T-helper 1 cell treated with Interleukin-12 subunit alpha and Interleukin-12 subunit beta and Interleukin-4 antibody, amounts not matched to agents 30 μg/mL and 1 μg/mL, for 36 hours (primary cell): ENCODE data around the gene SLC16A5.

Source experiments
- H3K27ac Mint-ChIP-seq: one replicate; pipeline ENCODE4 v1.8.0; 2021; ENCODE audit warnings: mild to moderate bottlenecking, mixed read lengths
- H3K27me3 Mint-ChIP-seq: one replicate; pipeline ENCODE4 v1.8.0; 2021; ENCODE audit warnings: low read depth, mixed read lengths
- H3K36me3 Mint-ChIP-seq: one replicate; pipeline ENCODE4 v1.8.0; 2021; ENCODE audit warnings: low read depth, mixed read lengths
- H3K4me1 Mint-ChIP-seq: one replicate; pipeline ENCODE4 v1.8.0; 2021; ENCODE audit warnings: low read depth, mixed read lengths
- H3K4me3 Mint-ChIP-seq: one replicate; pipeline ENCODE4 v1.8.0; 2021; ENCODE audit warnings: mild to moderate bottlenecking, moderate library complexity, mixed read lengths
- H3K9me3 Mint-ChIP-seq: one replicate; pipeline ENCODE4 v1.8.0; 2021; ENCODE audit warnings: mixed read lengths

The SLC16A5 gene

DNA sequence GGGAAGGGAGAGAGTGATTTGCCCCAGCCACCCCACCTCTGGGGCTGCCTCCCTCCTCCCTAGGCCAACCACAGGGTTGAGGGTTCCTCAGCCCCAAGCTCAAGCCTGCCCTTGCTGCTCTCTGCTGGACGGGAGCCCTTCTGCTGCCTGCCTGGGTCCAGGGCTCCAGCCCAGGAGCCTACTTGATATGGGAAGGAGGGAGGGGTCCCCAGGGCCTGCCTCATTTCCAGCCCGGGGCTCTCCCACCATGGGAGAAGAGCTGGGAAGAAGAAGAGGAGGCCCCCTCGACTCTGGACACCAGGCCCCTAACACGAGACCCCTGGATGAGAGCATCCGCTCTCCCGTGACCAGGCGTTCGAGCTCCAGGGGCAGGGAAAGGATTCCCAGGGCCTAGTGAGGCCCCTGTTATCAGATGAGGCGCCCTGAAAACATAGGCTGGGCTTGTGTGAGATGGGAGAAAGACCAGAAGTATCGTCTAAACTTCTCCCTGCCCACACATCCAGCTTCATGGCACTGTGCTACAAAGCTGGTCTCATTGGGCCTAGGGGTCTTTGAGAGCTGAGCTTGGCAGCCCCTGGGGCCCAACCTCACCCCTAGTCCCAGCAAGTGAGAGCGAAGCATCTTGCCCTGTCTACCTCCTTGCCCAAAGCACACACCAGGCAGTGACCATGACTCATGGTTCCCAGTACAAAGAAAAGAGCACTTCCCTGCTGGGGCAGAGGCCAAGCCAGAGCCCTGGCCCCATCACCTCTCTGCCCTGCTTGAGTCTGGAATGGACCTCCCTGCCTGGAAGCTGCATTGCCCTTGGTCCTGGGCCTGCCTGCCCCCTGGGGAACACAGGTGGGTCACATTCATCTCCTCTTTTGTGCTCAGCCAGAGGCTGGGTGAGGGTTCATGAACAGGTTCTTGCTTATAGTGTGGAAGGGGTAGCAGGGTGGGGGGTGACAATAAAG lies 987 bp downstream of the SLC16A5 start:
- H3K36me3 Mint-ChIP-seq = no peaks in the 10 kb centered on the region
- peak overlapping the region; percentile 49 for H3K4me3 Mint-ChIP-seq
- no peaks in the 10 kb centered on the region for H3K9me3 Mint-ChIP-seq
- H3K4me1 Mint-ChIP-seq = peaks cover 31% of the 10 kb centered on the region
- H3K27me3 Mint-ChIP-seq = no peaks in the 10 kb centered on the region
- H3K27ac Mint-ChIP-seq = peak overlapping the region; percentile 73

- no peaks in the 10 kb centered on the region for H3K36me3 Mint-ChIP-seq
- H3K27ac Mint-ChIP-seq = no peak overlapping the region
- no peaks in the 10 kb centered on the region for H3K9me3 Mint-ChIP-seq
- peaks cover 29% of the 10 kb centered on the region for H3K4me1 Mint-ChIP-seq
- H3K4me3 Mint-ChIP-seq = no peak overlapping the region
- no peaks in the 10 kb centered on the region for H3K27me3 Mint-ChIP-seq
These were observed 3.4 kb downstream of the SLC16A5 start for GRCh38 chr17:75090871-75091854.

GRCh38 chr17:75091855-75092327 lies 4.1 kb downstream of the SLC16A5 start:
- Mint-ChIP-seq H3K9me3 (no peaks in the 10 kb centered on the region), H3K36me3 (no peaks in the 10 kb centered on the region), H3K27ac (no peak overlapping the region), H3K4me1 (peaks cover 24% of the 10 kb centered on the region), H3K27me3 (no peaks in the 10 kb centered on the region), H3K4me3 (no peak overlapping the region)

DNA sequence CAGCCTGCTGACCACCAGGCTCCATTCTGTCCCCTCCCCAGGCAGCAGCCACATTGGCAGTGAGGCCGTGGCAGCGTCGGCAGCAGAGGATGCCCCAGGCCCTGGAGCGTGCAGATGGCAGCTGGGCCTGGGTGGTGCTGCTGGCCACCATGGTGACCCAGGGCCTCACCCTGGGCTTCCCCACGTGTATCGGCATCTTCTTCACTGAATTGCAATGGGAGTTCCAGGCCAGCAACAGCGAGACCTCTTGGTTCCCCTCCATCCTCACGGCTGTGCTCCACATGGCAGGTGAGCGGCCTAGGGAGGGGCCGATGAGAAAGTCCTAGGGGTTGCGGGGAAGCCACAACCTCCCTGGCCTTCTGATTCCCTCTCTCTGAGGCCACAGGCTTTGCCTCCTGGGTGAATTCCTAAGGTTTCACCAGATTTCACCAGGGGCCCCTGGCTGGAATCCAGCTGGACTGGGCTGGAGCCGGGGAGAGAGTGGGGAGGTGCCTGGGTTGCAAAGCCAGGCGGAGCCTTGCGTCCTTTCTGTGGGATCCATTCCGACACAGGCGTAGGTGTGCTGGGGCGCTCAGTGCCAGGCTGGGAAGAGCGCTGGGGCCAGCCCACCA lies 5.9 kb downstream of the SLC16A5 start:
- H3K36me3 Mint-ChIP-seq = no peaks in the 10 kb centered on the region
- no peak overlapping the region for H3K27ac Mint-ChIP-seq
- H3K4me1 Mint-ChIP-seq = peaks cover 20% of the 10 kb centered on the region
- H3K9me3 Mint-ChIP-seq = no peaks in the 10 kb centered on the region
- no peaks in the 10 kb centered on the region for H3K27me3 Mint-ChIP-seq
- no peak overlapping the region for H3K4me3 Mint-ChIP-seq

DNA sequence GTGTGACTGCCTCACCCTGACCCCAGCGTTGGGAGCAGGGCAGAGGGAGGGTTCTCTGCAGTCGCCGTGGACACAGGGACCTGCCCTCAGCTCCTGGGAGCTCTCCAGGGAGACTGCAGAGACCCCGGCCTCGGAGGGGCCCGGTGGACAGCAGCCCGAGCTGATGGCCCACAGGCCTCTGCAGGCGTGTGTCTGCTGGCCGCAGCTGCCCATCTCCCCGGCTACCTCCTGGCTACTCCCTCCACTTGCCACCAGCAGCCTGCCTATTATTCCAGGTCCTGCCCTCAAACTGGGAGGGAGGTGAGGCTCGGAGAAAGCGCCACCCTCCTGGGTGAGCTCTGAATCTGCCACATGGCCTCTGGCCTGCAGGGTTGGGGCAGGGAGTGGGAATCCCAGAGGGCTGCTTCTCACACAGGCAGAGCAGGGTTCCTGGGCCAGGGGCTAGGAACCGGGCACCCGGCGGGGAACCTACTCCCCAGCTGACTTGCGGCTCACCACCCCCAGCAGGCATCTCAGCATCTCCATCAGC lies 7.2 kb downstream of the SLC16A5 start:
- Mint-ChIP-seq H3K4me3 (no peak overlapping the region), H3K9me3 (no peaks in the 10 kb centered on the region), H3K27ac (no peak overlapping the region), H3K36me3 (peaks cover 1% of the 10 kb centered on the region), H3K27me3 (no peaks in the 10 kb centered on the region), H3K4me1 (peaks cover 7% of the 10 kb centered on the region)

DNA sequence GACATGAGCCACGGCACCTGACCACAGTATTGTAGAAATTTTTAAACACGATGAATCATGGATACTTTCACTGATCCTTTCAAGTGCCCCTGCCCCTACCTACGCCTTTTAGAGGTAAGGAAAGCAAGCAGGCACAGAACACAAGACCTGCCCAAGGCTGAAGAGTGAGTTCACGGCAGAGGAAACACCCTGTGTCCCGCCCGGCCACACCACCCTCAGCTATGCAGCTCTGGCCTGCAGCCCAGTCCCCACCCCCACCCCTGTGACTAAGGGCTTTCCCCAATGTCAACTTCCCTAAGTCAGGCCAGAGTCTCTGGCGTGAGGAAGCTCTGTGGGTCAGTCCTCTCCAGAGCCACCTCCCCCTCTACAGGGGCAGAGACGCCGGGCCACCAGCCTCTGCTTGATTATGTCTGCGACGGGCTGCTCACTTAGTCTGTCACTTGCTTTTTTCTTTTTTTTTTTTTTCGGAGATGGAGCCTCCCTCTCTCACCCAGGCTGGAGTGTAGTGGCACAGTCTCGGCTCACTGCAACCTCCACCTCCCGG lies 8.4 kb downstream of the SLC16A5 start:
- peaks cover 6% of the 10 kb centered on the region for H3K4me1 Mint-ChIP-seq
- peaks cover 1% of the 10 kb centered on the region for H3K36me3 Mint-ChIP-seq
- H3K27me3 Mint-ChIP-seq = no peaks in the 10 kb centered on the region
- no peak overlapping the region for H3K27ac Mint-ChIP-seq
- H3K9me3 Mint-ChIP-seq = no peaks in the 10 kb centered on the region
- no peak overlapping the region for H3K4me3 Mint-ChIP-seq

DNA sequence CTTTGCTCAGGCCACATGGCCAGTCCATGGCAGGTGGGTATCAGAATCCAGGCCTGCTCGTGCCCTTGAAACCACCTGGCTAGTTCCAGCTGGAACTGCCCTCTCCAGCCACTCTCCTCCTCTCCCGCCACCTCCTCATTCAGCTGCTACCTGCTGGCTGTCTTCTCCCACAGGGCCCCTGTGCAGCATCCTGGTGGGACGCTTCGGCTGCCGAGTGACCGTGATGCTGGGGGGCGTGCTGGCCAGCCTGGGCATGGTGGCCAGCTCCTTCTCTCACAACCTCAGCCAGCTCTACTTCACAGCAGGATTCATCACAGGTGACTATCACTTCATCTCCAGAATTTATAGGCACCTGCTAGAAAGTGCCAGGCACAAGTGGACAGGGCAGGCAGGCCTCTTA lies 10.1 kb downstream of the SLC16A5 start:
- Mint-ChIP-seq H3K4me1 (peaks cover 4% of the 10 kb centered on the region), H3K27me3 (no peaks in the 10 kb centered on the region), H3K27ac (no peak overlapping the region), H3K4me3 (no peak overlapping the region), H3K36me3 (peaks cover 1% of the 10 kb centered on the region), H3K9me3 (no peaks in the 10 kb centered on the region)

- H3K4me3 Mint-ChIP-seq = no peak overlapping the region
- no peak overlapping the region for H3K27ac Mint-ChIP-seq
- no peaks in the 10 kb centered on the region for H3K27me3 Mint-ChIP-seq
- peaks cover 4% of the 10 kb centered on the region for H3K4me1 Mint-ChIP-seq
- no peaks in the 10 kb centered on the region for H3K9me3 Mint-ChIP-seq
- peaks cover 1% of the 10 kb centered on the region for H3K36me3 Mint-ChIP-seq
These were observed 11.1 kb downstream of the SLC16A5 start for GRCh38 chr17:75098861-75099260.

DNA sequence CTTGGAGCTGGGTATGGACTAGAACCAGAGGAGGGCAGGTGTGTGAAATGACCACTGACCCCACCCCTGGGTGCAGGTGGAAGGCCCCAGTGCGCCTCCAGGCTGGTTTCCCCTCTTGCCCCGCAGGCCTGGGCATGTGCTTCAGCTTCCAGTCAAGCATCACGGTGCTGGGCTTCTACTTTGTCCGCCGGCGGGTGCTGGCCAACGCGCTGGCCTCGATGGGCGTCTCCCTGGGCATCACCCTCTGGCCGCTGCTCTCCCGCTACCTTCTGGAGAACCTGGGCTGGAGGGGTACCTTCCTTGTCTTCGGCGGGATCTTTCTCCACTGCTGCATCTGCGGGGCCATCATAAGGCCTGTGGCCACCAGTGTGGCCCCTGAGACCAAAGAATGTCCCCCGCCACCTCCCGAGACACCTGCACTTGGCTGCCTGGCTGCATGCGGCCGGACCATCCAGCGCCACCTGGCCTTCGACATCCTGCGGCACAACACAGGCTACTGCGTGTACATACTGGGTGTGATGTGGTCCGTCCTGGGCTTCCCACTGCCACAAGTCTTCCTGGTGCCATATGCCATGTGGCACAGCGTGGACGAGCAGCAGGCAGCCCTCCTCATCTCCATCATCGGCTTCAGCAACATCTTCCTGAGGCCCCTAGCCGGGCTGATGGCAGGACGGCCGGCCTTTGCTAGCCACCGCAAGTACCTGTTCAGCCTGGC lies 12.3 kb downstream of the SLC16A5 start:
- Mint-ChIP-seq H3K4me3 (no peak overlapping the region), H3K9me3 (no peaks in the 10 kb centered on the region), H3K4me1 (peaks cover 4% of the 10 kb centered on the region), H3K27ac (no peak overlapping the region), H3K36me3 (peaks cover 1% of the 10 kb centered on the region), H3K27me3 (no peaks in the 10 kb centered on the region)

DNA sequence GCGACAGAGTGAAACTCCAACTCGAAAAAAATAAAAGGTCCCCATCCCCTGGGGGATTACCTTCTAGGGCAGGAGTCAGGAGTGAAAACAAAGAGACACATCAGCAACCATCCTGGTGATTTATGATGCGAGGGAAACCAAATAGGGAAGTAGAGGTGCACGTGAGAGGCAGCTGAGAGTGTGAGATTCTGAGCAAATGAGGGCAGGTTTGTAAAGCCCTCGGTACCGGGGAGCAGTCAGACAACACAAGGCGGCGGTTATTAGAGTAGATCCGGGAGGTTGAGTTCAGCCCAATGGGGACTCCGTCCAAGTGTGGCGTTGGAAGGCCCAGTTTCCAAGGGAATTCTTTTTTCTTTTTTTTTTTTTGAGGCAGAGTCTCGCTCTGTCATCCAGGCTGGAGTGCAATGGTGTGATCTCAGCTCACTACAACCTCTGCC lies 14.6 kb downstream of the SLC16A5 start:
- H3K36me3 Mint-ChIP-seq = peaks cover 1% of the 10 kb centered on the region
- H3K4me1 Mint-ChIP-seq = peaks cover 5% of the 10 kb centered on the region
- H3K4me3 Mint-ChIP-seq = no peak overlapping the region
- H3K27ac Mint-ChIP-seq = no peak overlapping the region
- no peaks in the 10 kb centered on the region for H3K27me3 Mint-ChIP-seq
- no peaks in the 10 kb centered on the region for H3K9me3 Mint-ChIP-seq

- Mint-ChIP-seq H3K27me3 (peaks cover 2% of the 10 kb centered on the region), H3K4me3 (no peak overlapping the region), H3K36me3 (peaks cover 1% of the 10 kb centered on the region), H3K9me3 (no peaks in the 10 kb centered on the region), H3K4me1 (peaks cover 8% of the 10 kb centered on the region), H3K27ac (no peak overlapping the region)
These were observed 16.1 kb downstream of the SLC16A5 start for GRCh38 chr17:75103601-75104554.

GRCh38 chr17:75105126-75106080 lies 17.6 kb downstream of the SLC16A5 start:
- H3K4me3 Mint-ChIP-seq = no peak overlapping the region
- peaks cover 2% of the 10 kb centered on the region for H3K27me3 Mint-ChIP-seq
- H3K36me3 Mint-ChIP-seq = peaks cover under 1% of the 10 kb centered on the region
- no peaks in the 10 kb centered on the region for H3K9me3 Mint-ChIP-seq
- H3K27ac Mint-ChIP-seq = peak overlapping the region; percentile 29
- H3K4me1 Mint-ChIP-seq = peaks cover 9% of the 10 kb centered on the region
